Measurements from ENCODE around the gene CASP8. TPM values are rescaled to one million over a fixed set of nuclear protein-coding genes. Genes with fewer than 3 reads are reported as not detected.

Gene CASP8
- total and polyA plus RNA-seq, 2 of the 13 experiments (the other 11 are each of a cell fraction or from before 2014, with no cell fraction given) = 25.0 to 52.8 TPM

DNA sequence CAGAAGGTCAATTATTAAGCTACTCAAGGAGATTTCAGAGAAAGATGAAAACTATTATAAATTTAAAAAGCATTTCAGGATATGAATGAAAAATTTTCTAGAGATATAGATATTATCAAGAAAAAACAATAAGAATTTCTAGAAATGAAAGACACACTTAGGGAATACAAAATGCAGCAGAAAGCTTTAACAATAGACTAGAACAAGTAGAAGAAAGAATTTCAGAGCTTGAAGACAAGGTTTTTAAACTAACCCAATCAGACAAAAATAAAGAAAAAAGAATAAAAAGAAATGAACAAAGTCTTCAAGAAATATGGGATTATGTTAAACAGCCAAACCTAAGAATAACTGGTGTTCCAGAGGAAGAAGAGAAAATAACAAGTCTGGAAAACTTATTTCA is 62.4 kb downstream of the CASP8 start:
- Histone ChIP-seq H3K27me3 (ENCODE audit: control insufficient read depth in 1 of 2, insufficient read depth in 2 of 2, low read length in 2 of 2) (peaks cover 1 to 3% of the 10 kb centered on the region in 2 experiments; a peak in 3 of 5 replicates), H3K4me2 (ENCODE audit: low read depth, low read length) (no peak overlapping the region), H2AFZ (ENCODE audit: low read length) (no peak overlapping the region), H4K20me1 (ENCODE audit: insufficient read depth, low read length) (no peaks in the 10 kb centered on the region), H3K79me2 (ENCODE audit: insufficient read depth, low read length) (no peaks in the 10 kb centered on the region), H3K4me3 (replicated peaks in 1 of 3; ENCODE audit: insufficient read depth in 1 of 3, low read depth in 2 of 3, low read length in 3 of 3) (no peak overlapping the region), H3K36me3 (replicated peaks in 1 of 2; ENCODE audit: control insufficient read depth in 1 of 2, insufficient read depth in 2 of 2, low read length in 2 of 2) (no peaks in the 10 kb centered on the region), H3K27ac (ENCODE audit: extremely low read length, insufficient read depth, low read length) (no peak overlapping the region), H3K9ac (ENCODE audit: insufficient read depth, low read depth, low read length) (no peak overlapping the region), H3K4me1 (ENCODE audit: insufficient read depth, low read length) (no peaks in the 10 kb centered on the region), H3K9me3 (ENCODE audit: low read length) (peaks cover 11% of the 10 kb centered on the region; the same call in 1 of the 2 replicates)
- no TSS peak for BruUV-seq (replicated peaks)
- ATAC-seq (no peak), FAIRE-seq (no peak), DNase-seq (ENCODE audit: low spot score) (no peak)
- POLR2A ChIA-PET = no interaction called here
- CTCF ChIA-PET (ENCODE audit: low intra/inter-chr PET ratio, low total read pairs) = no interaction called here
- intact Hi-C loops (cut with micrococcal nuclease; ENCODE audit: unreplicated experiment) (no loop called here), in situ Hi-C loops (cut with HindIII; ENCODE audit: extremely low pct_ligation_motif_present, low pct_unique_long_range_greater_than_20kb) (no loop called here)
- TF ChIP-seq, protein P1, sequence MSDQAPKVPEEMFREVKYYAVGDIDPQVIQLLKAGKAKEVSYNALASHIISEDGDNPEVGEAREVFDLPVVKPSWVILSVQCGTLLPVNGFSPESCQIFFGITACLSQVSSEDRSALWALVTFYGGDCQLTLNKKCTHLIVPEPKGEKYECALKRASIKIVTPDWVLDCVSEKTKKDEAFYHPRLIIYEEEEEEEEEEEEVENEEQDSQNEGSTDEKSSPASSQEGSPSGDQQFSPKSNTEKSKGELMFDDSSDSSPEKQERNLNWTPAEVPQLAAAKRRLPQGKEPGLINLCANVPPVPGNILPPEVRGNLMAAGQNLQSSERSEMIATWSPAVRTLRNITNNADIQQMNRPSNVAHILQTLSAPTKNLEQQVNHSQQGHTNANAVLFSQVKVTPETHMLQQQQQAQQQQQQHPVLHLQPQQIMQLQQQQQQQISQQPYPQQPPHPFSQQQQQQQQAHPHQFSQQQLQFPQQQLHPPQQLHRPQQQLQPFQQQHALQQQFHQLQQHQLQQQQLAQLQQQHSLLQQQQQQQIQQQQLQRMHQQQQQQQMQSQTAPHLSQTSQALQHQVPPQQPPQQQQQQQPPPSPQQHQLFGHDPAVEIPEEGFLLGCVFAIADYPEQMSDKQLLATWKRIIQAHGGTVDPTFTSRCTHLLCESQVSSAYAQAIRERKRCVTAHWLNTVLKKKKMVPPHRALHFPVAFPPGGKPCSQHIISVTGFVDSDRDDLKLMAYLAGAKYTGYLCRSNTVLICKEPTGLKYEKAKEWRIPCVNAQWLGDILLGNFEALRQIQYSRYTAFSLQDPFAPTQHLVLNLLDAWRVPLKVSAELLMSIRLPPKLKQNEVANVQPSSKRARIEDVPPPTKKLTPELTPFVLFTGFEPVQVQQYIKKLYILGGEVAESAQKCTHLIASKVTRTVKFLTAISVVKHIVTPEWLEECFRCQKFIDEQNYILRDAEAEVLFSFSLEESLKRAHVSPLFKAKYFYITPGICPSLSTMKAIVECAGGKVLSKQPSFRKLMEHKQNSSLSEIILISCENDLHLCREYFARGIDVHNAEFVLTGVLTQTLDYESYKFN (CRISPR knock-in tag; conservative IDR thresholded peaks at IDR 0.05) = no peak
- peak; percentile 53; the same call in 1 of the 2 replicates for TF ChIP-seq ZNF160 (CRISPR knock-in tag; IDR thresholded peaks at IDR 0.05)

DNA sequence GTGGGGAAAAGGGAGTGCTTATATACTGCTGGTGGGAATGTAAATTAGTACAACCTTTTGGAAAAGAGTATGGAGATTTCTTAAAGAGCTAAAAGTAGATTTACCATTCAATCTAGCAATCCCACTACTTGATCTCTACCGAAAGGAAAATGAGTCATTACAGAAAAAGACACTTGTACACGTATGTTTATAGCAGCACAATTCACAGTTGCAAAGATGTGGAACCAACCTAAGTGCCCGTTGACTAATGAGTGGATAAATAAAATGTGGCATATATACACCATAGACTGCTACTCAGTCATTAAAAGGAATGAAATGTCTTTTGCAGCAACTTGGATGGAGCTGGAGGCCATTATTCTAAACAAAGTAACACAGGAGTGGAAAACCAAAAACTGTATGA is 67.3 kb downstream of the CASP8 start:
- DNase-seq (ENCODE audit: low spot score) = no peak
- intact Hi-C loops (cut with micrococcal nuclease; ENCODE audit: unreplicated experiment) = no loop called here
- Histone ChIP-seq H3K79me2 (ENCODE audit: insufficient read depth, low read length) (no peaks in the 10 kb centered on the region), H3K27ac (ENCODE audit: extremely low read length, insufficient read depth, low read length) (no peak overlapping the region), H3K27me3 (ENCODE audit: control insufficient read depth in 1 of 2, insufficient read depth in 2 of 2, low read length in 2 of 2) (peaks cover 0 to 3% of the 10 kb centered on the region in 2 experiments; a peak in 3 of 5 replicates), H3K4me2 (ENCODE audit: low read depth, low read length) (no peak overlapping the region), H3K4me1 (ENCODE audit: insufficient read depth, low read length) (no peaks in the 10 kb centered on the region), H3K36me3 (replicated peaks in 1 of 2; ENCODE audit: control insufficient read depth in 1 of 2, insufficient read depth in 2 of 2, low read length in 2 of 2) (no peaks in the 10 kb centered on the region), H3K9me3 (ENCODE audit: low read length) (peaks cover 7% of the 10 kb centered on the region; the same call in 1 of the 2 replicates), H3K4me3 (replicated peaks in 1 of 3; ENCODE audit: insufficient read depth in 1 of 3, low read depth in 2 of 3, low read length in 3 of 3) (no peak overlapping the region), H4K20me1 (ENCODE audit: insufficient read depth, low read length) (no peaks in the 10 kb centered on the region), H2AFZ (ENCODE audit: low read length) (no peak overlapping the region), H3K9ac (ENCODE audit: insufficient read depth, low read depth, low read length) (no peak overlapping the region)
- in situ Hi-C loops (cut with HindIII; ENCODE audit: extremely low pct_ligation_motif_present, low pct_unique_long_range_greater_than_20kb) = no loop called here
- FAIRE-seq = no peak
- ChIA-PET POLR2A (no interaction called here), CTCF (ENCODE audit: low intra/inter-chr PET ratio, low total read pairs) (no interaction called here)
- BruUV-seq (replicated peaks) = no TSS peak
- WGBS (ENCODE audit: low lambda C conversion rate) = 23% methylated on average over 3 of the region's 3 CpGs
- ATAC-seq = no peak
- TF ChIP-seq, protein P2, sequence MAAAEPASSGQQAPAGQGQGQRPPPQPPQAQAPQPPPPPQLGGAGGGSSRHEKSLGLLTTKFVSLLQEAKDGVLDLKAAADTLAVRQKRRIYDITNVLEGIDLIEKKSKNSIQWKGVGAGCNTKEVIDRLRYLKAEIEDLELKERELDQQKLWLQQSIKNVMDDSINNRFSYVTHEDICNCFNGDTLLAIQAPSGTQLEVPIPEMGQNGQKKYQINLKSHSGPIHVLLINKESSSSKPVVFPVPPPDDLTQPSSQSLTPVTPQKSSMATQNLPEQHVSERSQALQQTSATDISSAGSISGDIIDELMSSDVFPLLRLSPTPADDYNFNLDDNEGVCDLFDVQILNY (CRISPR knock-in tag; conservative IDR thresholded peaks at IDR 0.05) = no peak
- TF ChIP-seq, protein P3, sequence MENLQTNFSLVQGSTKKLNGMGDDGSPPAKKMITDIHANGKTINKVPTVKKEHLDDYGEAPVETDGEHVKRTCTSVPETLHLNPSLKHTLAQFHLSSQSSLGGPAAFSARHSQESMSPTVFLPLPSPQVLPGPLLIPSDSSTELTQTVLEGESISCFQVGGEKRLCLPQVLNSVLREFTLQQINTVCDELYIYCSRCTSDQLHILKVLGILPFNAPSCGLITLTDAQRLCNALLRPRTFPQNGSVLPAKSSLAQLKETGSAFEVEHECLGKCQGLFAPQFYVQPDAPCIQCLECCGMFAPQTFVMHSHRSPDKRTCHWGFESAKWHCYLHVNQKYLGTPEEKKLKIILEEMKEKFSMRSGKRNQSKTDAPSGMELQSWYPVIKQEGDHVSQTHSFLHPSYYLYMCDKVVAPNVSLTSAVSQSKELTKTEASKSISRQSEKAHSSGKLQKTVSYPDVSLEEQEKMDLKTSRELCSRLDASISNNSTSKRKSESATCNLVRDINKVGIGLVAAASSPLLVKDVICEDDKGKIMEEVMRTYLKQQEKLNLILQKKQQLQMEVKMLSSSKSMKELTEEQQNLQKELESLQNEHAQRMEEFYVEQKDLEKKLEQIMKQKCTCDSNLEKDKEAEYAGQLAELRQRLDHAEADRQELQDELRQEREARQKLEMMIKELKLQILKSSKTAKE (CRISPR knock-in tag; IDR thresholded peaks at IDR 0.05; ENCODE audit: borderline replicate concordance) = no peak
- TF ChIP-seq EEA1 (CRISPR knock-in tag; IDR thresholded peaks at IDR 0.05; ENCODE audit: borderline replicate concordance) = no peak
- no peak for TF ChIP-seq CBFB (CRISPR knock-in tag; IDR thresholded peaks at IDR 0.05)
- no peak for TF ChIP-seq YEATS4 (CRISPR knock-in tag; IDR thresholded peaks at IDR 0.05; ENCODE audit: borderline replicate concordance)
- TF ChIP-seq ZNF331 (CRISPR knock-in tag; IDR thresholded peaks at IDR 0.05) = no peak
- TF ChIP-seq SUZ12 (IDR thresholded peaks at IDR 0.05; ENCODE audit: low read depth, low read length) = no peak
- no peak for TF ChIP-seq KAT8 (CRISPR knock-in tag; IDR thresholded peaks at IDR 0.05)

Data from HepG2 (cell line).